Measurements from ENCODE around the gene WDR12. TPM values are rescaled to one million over a fixed set of nuclear protein-coding genes. Genes with fewer than 3 reads are reported as not detected.

Gene WDR12
- total RNA-seq, 1 donor from 2014 or later = 35.1 TPM

Other genes with a start within 250 kb of the WDR12 start
- gene ICA1L, start 39.9 kb downstream of the WDR12 start, total RNA-seq = 88.5 TPM
- gene CARF, start 602 bp upstream of the WDR12 start, total RNA-seq = 20.0 TPM
- gene NBEAL1, start 103.2 kb upstream of the WDR12 start, total RNA-seq = 45.2 TPM

Data from frontal cortex (tissue), 1 donor.